ENCODE data around the gene SLC25A34.

SLC25A34 gene

DNA sequence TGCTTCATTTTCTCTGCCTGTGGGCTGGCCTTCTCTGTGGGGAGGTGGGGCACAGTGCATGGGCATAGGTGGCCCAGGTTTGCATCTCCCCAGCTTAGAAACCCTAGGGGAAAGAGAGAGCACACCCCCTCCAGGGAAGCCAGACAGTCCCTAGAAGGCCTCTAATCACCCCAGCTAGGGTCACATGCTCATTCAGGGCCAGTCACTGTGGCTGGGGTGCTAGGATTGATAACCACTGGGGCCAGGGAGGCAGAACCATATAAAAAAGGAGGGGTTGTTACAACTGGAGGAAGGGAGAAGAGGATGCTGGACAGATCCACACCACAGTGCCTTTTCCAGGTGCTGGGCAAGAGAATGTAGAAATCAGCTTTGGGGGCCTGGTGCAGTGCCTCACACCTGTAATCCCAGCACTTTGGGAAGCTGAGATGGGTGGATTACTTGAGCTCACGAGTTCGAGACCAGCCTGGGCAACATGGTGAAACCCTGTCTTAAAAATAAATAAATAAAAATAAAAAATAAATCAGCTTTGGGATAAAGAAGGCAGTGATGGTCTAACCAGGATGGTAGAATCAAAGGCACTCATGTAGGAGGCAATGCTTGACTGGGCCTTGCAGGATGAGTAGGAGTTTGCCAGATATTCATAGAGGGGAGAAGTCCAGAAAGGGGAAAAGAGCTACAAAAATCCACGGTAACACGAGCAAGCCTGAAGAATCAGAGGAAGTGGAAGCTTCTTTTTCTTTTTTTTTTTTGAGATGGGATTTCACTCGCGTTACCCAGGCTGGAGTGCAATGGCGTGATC lies 42.0 kb downstream of the SLC25A34 start:
- no peak for DNase-seq

DNA sequence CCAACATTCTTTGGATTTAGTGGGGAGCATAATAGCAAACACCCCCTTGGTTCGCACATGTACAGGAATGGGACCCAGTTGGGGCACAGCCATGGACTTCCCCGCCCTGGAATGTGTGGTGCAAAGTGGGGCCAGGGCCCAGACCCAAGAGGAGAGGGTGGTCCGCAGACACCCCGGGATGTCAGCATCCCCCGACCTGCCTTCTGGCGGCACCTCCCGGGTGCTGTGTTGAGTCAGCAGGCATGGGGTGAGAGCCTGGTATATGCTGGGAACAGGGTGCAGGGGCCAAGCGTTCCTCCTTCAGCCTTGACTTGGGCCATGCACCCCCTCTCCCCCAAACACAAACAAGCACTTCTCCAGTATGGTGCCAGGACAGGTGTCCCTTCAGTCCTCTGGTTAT lies 49.6 kb downstream of the SLC25A34 start:
- DNase-seq: no peak

DNA sequence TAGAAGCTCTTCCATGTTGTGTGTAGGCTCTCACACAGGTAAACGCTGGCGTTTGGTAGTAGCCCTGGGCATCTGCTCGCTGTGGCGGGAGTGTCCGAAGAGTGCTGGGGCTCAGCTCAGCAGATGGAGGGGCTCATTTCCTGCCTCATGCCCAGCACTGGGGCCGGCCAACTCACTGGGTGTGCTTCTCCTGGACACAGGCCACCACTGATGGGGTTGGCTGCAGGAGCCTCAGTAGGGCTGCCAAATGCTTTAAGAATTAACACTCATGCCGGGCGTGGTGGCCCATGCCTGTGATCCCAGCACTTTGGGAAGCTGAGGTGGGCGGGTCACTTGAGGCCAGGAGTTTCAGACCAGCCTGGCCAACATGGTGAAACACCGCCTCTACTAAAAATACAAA lies 50.5 kb downstream of the SLC25A34 start:
- no peak for DNase-seq

DNA sequence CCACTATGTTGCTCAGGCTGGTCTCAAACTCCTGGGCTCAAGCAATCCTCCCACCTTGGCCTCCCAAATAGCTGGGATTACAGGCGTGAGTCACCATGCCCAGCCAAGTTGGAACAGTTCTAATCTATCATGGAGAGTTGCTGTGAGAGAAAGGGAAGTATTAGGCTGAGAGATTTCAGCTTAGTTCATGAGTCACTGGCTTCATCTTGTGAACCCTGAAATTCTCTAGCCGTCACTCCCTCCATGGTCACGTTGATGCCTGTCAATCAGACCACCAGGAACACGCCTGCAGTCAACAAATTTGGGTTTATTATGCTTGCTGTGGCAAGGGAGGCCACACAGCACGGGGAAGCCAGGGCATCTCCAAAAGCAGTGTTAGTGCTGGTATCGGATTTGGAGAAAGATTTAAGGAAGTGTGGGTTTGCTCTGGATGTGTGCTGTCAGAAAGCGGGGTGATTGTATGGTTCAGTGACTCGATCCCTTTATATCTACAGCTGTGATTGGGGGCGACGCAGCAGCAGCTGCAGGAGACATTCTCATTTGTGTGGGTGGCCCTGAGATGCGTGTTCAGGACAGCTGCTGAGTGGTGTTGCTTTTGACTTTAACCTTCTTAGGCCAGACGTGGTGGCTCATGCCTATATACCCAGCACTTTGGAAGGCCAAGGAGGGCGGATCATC lies 52.7 kb downstream of the SLC25A34 start:
- no peak for DNase-seq
